HepG2 (cell line): ENCODE results near the gene CIART. TPM values are rescaled to one million over a fixed set of nuclear protein-coding genes. Genes with fewer than 3 reads are reported as not detected.
A peak's percentile ranks its signal among the peaks of the same experiment; 100 is the strongest.

Experiments
- DMAP1 ChIP-seq: IDR thresholded peaks from 2 replicates; pipeline ENCODE4 v1.6.1; 2016
- EHMT2 ChIP-seq: fragments of 200-600 bp; sonication (generic); IDR thresholded peaks from 2 replicates; pipeline ENCODE4 v1.7.0; 2017; ENCODE audit warnings: antibody characterized with exemption, low read depth, low read length, borderline replicate concordance
- GMEB2 ChIP-seq: IDR thresholded peaks from 2 replicates; pipeline ENCODE4 v1.6.1; 2016; ENCODE audit warnings: missing biosample characterization, missing genetic modification reagents, low read depth
- LBX2 ChIP-seq: sonication (generic); formaldehyde crosslinking; IDR thresholded peaks from 2 replicates; pipeline ENCODE4 v1.5.0; 2020; ENCODE audit warnings: missing genetic modification reagents, mild to moderate bottlenecking, borderline replicate concordance
- MTA3 ChIP-seq: sonication (generic); formaldehyde crosslinking; IDR thresholded peaks from 2 replicates; pipeline ENCODE4 v1.4.0; 2020; ENCODE audit warnings: missing genetic modification reagents
- MTF1 ChIP-seq: sonication (generic); formaldehyde crosslinking; IDR thresholded peaks from 2 replicates; pipeline ENCODE4 v1.5.0; 2020; ENCODE audit warnings: missing genetic modification reagents
- NCOA5 ChIP-seq: sonication (generic); formaldehyde crosslinking; IDR thresholded peaks from 2 replicates; pipeline ENCODE4 v1.4.0; 2020; ENCODE audit warnings: missing genetic modification reagents
- NFYC ChIP-seq: IDR thresholded peaks from 2 replicates; pipeline ENCODE4 v1.6.1; 2016; ENCODE audit warnings: missing genetic modification reagents, missing compliant biosample characterization
- RFXANK ChIP-seq: IDR thresholded peaks from 2 replicates; pipeline ENCODE4 v1.6.1; 2016
- SATB2 ChIP-seq: sonication (generic); formaldehyde crosslinking; IDR thresholded peaks from 2 replicates; pipeline ENCODE4 v1.5.0; 2020; ENCODE audit warnings: missing genetic modification reagents
- TBX3 ChIP-seq: fragments of 450-650 bp; IDR thresholded peaks from 2 replicates; pipeline ENCODE4 v1.6.1; 2017; ENCODE audit warnings: antibody characterized with exemption, mild to moderate bottlenecking, inconsistent platforms, borderline replicate concordance
- ZBTB42 ChIP-seq: sonication (generic); formaldehyde crosslinking; IDR thresholded peaks from 2 replicates; pipeline ENCODE4 v1.5.0; 2020; ENCODE audit warnings: mild to moderate bottlenecking, missing genetic modification reagents
- ZNF256 ChIP-seq: sonication (generic); formaldehyde crosslinking; conservative IDR thresholded peaks from 2 replicates; pipeline ENCODE4 v1.4.0; 2020; ENCODE audit warnings: missing genetic modification reagents
- ZNF580 ChIP-seq: IDR thresholded peaks from 2 replicates; pipeline ENCODE4 v1.6.1; 2016; ENCODE audit warnings: low read depth, borderline replicate concordance
- ZNF589 ChIP-seq: sonication (generic); formaldehyde crosslinking; conservative IDR thresholded peaks from 2 replicates; pipeline ENCODE4 v1.8.0; 2022; ENCODE audit warnings: mild to moderate bottlenecking, moderate library complexity, missing genetic modification reagents
- polyA plus RNA-seq, 8 experiments: library from polyadenylated mRNA; depleted of rRNA in 3 of 8; stranded (reverse) in 7 of 8; unstranded in 1 of 8; fragments of >200 nt; fragmentation: Illumina TruSeq in 4 of 8; extraction: Trizol in 4 of 8; gene quantifications; 2 replicates each; pipeline versions ENCODE4 v1.2.1 to v1.2.3, GENCODE V29; 2011 to 2016; ENCODE audit warnings: low read depth in 4 of 8, missing spikeins in 1 of 8, mixed read lengths in 1 of 8; ENCODE audit not compliant: insufficient read depth in 1 of 8
- total RNA-seq, 5 experiments: library from RNA; depleted of rRNA; stranded (reverse); fragments of >200 nt; fragmentation: Illumina TruSeq; extraction: Trizol; gene quantifications; 2 replicates each; pipeline ENCODE4 v1.2.3, GENCODE V29; 2016; ENCODE audit warnings: low read depth in 1 of 5
- TF ChIP-seq, protein P1 (sequence below): sonication (generic); formaldehyde crosslinking; IDR thresholded peaks from 2 replicates; pipeline ENCODE4 v1.5.0; 2020; ENCODE audit warnings: mild to moderate bottlenecking, missing genetic modification reagents
- TF ChIP-seq, protein P2 (sequence below): sonication (generic); formaldehyde crosslinking; IDR thresholded peaks from 2 replicates; pipeline ENCODE4 v1.8.1; 2023; ENCODE audit warnings: mild to moderate bottlenecking, inconsistent platforms, moderate library complexity, missing genetic modification reagents, borderline replicate concordance
- TF ChIP-seq, protein P3 (sequence below): sonication (generic); formaldehyde crosslinking; IDR thresholded peaks from 2 replicates; pipeline ENCODE4 v1.4.0; 2020; ENCODE audit warnings: missing genetic modification reagents
- TF ChIP-seq, protein P4 (sequence below): sonication (generic); formaldehyde crosslinking; IDR thresholded peaks from 2 replicates; pipeline ENCODE4 v1.4.0; 2020; ENCODE audit warnings: mild to moderate bottlenecking, missing genetic modification reagents
- TF ChIP-seq, protein P5 (sequence below): sonication (generic); formaldehyde crosslinking; conservative IDR thresholded peaks from 2 replicates; pipeline ENCODE4 v1.5.0; 2020; ENCODE audit warnings: missing genetic modification reagents

The CIART gene
- total and polyA plus RNA-seq, 2 of the 13 experiments (the other 11 are each of a cell fraction or from before 2014, with no cell fraction given) = 0.58 TPM; not detected in 1

GRCh38 chr1:150235852-150236613, 46.3 kb upstream of the CIART start, which contains the start of gene ANP32E (continued):
- TF ChIP-seq, protein P1, sequence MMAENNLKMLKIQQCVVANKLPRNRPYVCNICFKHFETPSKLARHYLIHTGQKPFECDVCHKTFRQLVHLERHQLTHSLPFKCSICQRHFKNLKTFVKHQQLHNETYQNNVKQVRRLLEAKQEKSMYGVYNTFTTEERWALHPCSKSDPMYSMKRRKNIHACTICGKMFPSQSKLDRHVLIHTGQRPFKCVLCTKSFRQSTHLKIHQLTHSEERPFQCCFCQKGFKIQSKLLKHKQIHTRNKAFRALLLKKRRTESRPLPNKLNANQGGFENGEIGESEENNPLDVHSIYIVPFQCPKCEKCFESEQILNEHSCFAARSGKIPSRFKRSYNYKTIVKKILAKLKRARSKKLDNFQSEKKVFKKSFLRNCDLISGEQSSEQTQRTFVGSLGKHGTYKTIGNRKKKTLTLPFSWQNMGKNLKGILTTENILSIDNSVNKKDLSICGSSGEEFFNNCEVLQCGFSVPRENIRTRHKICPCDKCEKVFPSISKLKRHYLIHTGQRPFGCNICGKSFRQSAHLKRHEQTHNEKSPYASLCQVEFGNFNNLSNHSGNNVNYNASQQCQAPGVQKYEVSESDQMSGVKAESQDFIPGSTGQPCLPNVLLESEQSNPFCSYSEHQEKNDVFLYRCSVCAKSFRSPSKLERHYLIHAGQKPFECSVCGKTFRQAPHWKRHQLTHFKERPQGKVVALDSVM (CRISPR knock-in tag) = no peak
- TF ChIP-seq NCOA5 (CRISPR knock-in tag) (no peak), GMEB2 (CRISPR knock-in tag) (peak; percentile 48; the same call in 1 of the 2 replicates), ZNF580 (peak; percentile 91; the same call in 1 of the 2 replicates), MTA3 (CRISPR knock-in tag) (no peak), LBX2 (no peak), NFYC (peak; percentile 97), ZNF256 (peak; percentile 45; the same call in 1 of the 2 replicates), EHMT2 (no peak), RFXANK (CRISPR knock-in tag) (no peak), DMAP1 (CRISPR knock-in tag) (peak; percentile 77; the same call in 1 of the 2 replicates), ZBTB42 (CRISPR knock-in tag) (peak; percentile 63; the same call in 1 of the 2 replicates), MTF1 (no peak), ZNF589 (CRISPR knock-in tag) (peak; percentile 95), TBX3 (no peak), SATB2 (no peak)
- TF ChIP-seq, protein P2, sequence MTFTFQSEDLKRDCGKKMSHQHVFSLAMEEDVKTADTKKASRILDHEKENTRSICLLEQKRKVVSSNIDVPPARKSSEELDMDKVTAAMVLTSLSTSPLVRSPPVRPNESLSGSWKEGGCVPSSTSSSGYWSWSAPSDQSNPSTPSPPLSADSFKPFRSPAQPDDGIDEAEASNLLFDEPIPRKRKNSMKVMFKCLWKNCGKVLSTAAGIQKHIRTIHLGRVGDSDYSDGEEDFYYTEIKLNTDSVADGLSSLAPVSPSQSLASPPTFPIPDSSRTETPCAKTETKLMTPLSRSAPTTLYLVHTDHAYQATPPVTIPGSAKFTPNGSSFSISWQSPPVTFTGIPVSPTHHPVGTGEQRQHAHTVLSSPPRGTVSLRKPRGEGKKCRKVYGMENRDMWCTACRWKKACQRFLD (CRISPR knock-in tag) = no peak
- TF ChIP-seq, protein P3, sequence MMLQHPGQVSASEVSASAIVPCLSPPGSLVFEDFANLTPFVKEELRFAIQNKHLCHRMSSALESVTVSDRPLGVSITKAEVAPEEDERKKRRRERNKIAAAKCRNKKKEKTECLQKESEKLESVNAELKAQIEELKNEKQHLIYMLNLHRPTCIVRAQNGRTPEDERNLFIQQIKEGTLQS (CRISPR knock-in tag) = no peak
- TF ChIP-seq, protein P4, sequence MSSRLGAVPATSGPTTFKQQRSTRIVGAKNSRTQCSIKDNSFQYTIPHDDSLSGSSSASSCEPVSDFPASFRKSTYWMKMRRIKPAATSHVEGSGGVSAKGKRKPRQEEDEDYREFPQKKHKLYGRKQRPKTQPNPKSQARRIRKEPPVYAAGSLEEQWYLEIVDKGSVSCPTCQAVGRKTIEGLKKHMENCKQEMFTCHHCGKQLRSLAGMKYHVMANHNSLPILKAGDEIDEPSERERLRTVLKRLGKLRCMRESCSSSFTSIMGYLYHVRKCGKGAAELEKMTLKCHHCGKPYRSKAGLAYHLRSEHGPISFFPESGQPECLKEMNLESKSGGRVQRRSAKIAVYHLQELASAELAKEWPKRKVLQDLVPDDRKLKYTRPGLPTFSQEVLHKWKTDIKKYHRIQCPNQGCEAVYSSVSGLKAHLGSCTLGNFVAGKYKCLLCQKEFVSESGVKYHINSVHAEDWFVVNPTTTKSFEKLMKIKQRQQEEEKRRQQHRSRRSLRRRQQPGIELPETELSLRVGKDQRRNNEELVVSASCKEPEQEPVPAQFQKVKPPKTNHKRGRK = no peak
- TF ChIP-seq, protein P5, sequence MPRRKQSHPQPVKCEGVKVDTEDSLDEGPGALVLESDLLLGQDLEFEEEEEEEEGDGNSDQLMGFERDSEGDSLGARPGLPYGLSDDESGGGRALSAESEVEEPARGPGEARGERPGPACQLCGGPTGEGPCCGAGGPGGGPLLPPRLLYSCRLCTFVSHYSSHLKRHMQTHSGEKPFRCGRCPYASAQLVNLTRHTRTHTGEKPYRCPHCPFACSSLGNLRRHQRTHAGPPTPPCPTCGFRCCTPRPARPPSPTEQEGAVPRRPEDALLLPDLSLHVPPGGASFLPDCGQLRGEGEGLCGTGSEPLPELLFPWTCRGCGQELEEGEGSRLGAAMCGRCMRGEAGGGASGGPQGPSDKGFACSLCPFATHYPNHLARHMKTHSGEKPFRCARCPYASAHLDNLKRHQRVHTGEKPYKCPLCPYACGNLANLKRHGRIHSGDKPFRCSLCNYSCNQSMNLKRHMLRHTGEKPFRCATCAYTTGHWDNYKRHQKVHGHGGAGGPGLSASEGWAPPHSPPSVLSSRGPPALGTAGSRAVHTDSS (CRISPR knock-in tag) = 0 out of 2 replicates have a peak, but pooled peaks have one; percentile 54
